Measurements from ENCODE around the gene PDE3B. TPM values are rescaled to one million over a fixed set of nuclear protein-coding genes. Genes with fewer than 3 reads are reported as not detected.
"Not testable (repeated sequence)": the region's sequence is repeated elsewhere in the genome, so short reads cannot be mapped to it uniquely, and the experiment has no call there.

Gene PDE3B
- total RNA-seq, 1 donor from 2014 or later = 62.8 TPM

DNA sequence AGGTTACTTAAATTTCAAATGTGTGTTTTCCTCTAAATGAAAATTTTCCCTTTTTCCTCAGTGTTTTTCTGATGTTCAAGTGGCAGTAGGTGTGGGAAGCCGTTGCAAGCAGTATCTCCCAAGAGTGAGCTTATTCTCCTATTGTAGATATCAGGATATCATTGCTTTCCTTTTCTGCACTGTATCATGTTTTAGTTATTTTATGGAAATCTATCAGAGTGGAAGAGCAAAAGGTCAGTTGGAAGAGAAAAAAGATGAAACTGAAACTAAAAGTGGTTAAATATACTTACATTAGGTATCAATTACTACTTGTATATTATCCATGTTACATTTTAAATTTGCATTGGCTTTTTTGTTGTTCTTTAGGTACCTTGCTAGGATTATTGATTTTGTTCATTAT lies 57.0 kb downstream of the PDE3B start:
- Mint-ChIP-seq H3K27me3 (ENCODE audit: insufficient read depth) (no peaks in the 10 kb centered on the region), H3K4me3 (no peak overlapping the region), H3K4me1 (ENCODE audit: low read depth) (peaks cover 38% of the 10 kb centered on the region), H3K36me3 (ENCODE audit: low read depth) (peaks cover 54% of the 10 kb centered on the region), H3K27ac (no peak overlapping the region), H3K9me3 (peaks cover 48% of the 10 kb centered on the region)
- intact Hi-C loops (cut with micrococcal nuclease) = no loop called here
- no peak for DNase-seq (ENCODE audit: low spot score)

- H3K36me3 Mint-ChIP-seq (ENCODE audit: low read depth) = peaks cover 47% of the 10 kb centered on the region
- no peak for DNase-seq (ENCODE audit: low spot score)
- intact Hi-C loops (cut with micrococcal nuclease) = no loop called here
- no peaks in the 10 kb centered on the region for H3K27me3 Mint-ChIP-seq (ENCODE audit: insufficient read depth)
- no peak overlapping the region for H3K4me3 Mint-ChIP-seq
- H3K27ac Mint-ChIP-seq = no peak overlapping the region
- peaks cover 25% of the 10 kb centered on the region for H3K4me1 Mint-ChIP-seq (ENCODE audit: low read depth)
- H3K9me3 Mint-ChIP-seq = peaks cover 50% of the 10 kb centered on the region
Observed at GRCh38 chr11:14702760-14703159, 59.2 kb downstream of the PDE3B start.

GRCh38 chr11:14703731-14704130 lies 60.1 kb downstream of the PDE3B start:
- Mint-ChIP-seq H3K4me3 (no peak overlapping the region), H3K9me3 (peaks cover 58% of the 10 kb centered on the region), H3K27me3 (ENCODE audit: insufficient read depth) (no peaks in the 10 kb centered on the region), H3K36me3 (ENCODE audit: low read depth) (peaks cover 54% of the 10 kb centered on the region), H3K4me1 (ENCODE audit: low read depth) (peaks cover 28% of the 10 kb centered on the region), H3K27ac (peak overlapping the region; percentile 3)
- no peak for DNase-seq (ENCODE audit: low spot score)
- intact Hi-C loops (cut with micrococcal nuclease) = no loop called here

- Mint-ChIP-seq H3K4me3 (no peak overlapping the region), H3K27me3 (ENCODE audit: insufficient read depth) (no peaks in the 10 kb centered on the region), H3K4me1 (ENCODE audit: low read depth) (peaks cover 35% of the 10 kb centered on the region), H3K36me3 (ENCODE audit: low read depth) (peaks cover 59% of the 10 kb centered on the region), H3K27ac (no peak overlapping the region), H3K9me3 (peaks cover 66% of the 10 kb centered on the region)
- intact Hi-C loops (cut with micrococcal nuclease) = no loop called here
- DNase-seq (ENCODE audit: low spot score) = no peak
Observed at GRCh38 chr11:14705067-14705466, 61.5 kb downstream of the PDE3B start.

GRCh38 chr11:14713496-14714244 lies 70.1 kb downstream of the PDE3B start:
- intact Hi-C loops (cut with micrococcal nuclease) = no loop called here

GRCh38 chr11:14715669-14716068 lies 72.1 kb downstream of the PDE3B start:
- intact Hi-C loops (cut with micrococcal nuclease); H3K27me3 Mint-ChIP-seq (ENCODE audit: insufficient read depth); DNase-seq (ENCODE audit: low spot score); H3K9me3 Mint-ChIP-seq; H3K4me3 Mint-ChIP-seq; H3K27ac Mint-ChIP-seq: not testable (repeated sequence)
- H3K36me3 Mint-ChIP-seq (ENCODE audit: low read depth) = peaks cover 11% of the 10 kb centered on the region
- peaks cover 19% of the 10 kb centered on the region for H3K4me1 Mint-ChIP-seq (ENCODE audit: low read depth)

More at GRCh38 chr11:14713496-14714244, 70.1 kb downstream of the PDE3B start:
- H3K4me1 Mint-ChIP-seq (ENCODE audit: low read depth) = peaks cover 31% of the 10 kb centered on the region
- peaks cover 22% of the 10 kb centered on the region for H3K36me3 Mint-ChIP-seq (ENCODE audit: low read depth)
- H3K27me3 Mint-ChIP-seq (ENCODE audit: insufficient read depth) = no peaks in the 10 kb centered on the region
- H3K4me3 Mint-ChIP-seq = peak overlapping the region; percentile 31
- peak overlapping the region; percentile 69 for H3K27ac Mint-ChIP-seq
- H3K9me3 Mint-ChIP-seq = peaks cover 20% of the 10 kb centered on the region
- peak; percentile 6 for DNase-seq (ENCODE audit: low spot score)

DNA sequence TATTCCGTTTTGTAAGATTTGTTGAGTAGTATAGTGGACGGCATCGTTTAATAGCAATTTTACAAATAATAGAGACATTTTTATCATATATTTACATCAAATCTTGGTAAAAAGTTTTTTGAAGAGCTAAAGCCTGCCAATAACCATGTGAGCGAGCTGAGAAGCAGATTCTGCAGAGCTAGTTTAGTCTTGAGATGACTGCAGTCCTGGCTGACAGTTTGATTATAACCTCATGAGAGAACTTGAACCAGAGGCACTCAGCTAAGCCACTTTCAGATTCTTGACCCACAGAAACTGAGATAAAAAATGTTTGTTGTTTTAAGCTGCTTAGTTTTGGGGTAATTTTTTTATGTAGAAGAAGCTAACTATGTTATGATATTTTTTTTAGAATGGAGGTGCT lies 78.9 kb downstream of the PDE3B start:
- DNase-seq (ENCODE audit: low spot score) = no peak
- no peak overlapping the region for H3K27ac Mint-ChIP-seq
- H3K4me1 Mint-ChIP-seq (ENCODE audit: low read depth) = peaks cover 42% of the 10 kb centered on the region
- no peaks in the 10 kb centered on the region for H3K9me3 Mint-ChIP-seq
- no peaks in the 10 kb centered on the region for H3K27me3 Mint-ChIP-seq (ENCODE audit: insufficient read depth)
- H3K36me3 Mint-ChIP-seq (ENCODE audit: low read depth) = peaks cover 15% of the 10 kb centered on the region
- intact Hi-C loops (cut with micrococcal nuclease) = no loop called here
- H3K4me3 Mint-ChIP-seq = no peak overlapping the region

- Mint-ChIP-seq H3K36me3 (ENCODE audit: low read depth) (peaks cover 21% of the 10 kb centered on the region), H3K4me1 (ENCODE audit: low read depth) (peaks cover 58% of the 10 kb centered on the region), H3K9me3 (no peaks in the 10 kb centered on the region), H3K27ac (no peak overlapping the region), H3K27me3 (ENCODE audit: insufficient read depth) (no peaks in the 10 kb centered on the region), H3K4me3 (no peak overlapping the region)
- no peak for DNase-seq (ENCODE audit: low spot score)
- intact Hi-C loops (cut with micrococcal nuclease) = no loop called here
Observed at GRCh38 chr11:14725150-14725549, 81.5 kb downstream of the PDE3B start.

DNA sequence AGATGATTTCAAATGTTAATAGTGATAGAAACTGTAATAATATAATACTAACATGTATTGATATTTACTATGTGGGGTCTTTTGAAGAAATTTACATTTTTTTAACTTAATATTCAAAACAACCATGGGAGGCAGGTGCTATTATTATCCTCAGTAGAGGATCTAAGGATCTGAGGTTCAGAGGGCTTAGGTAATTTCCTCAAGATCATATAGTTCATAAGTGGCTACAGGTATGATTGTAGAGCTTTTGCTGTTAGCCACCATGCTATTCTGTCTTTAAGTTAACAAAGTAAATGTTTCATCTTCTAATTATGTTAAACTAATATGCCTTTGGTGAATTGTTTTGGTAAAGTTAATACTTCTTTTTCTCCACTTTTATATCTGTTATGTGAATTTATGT lies 83.6 kb downstream of the PDE3B start:
- no peak overlapping the region for H3K27ac Mint-ChIP-seq
- H3K27me3 Mint-ChIP-seq (ENCODE audit: insufficient read depth) = no peaks in the 10 kb centered on the region
- H3K36me3 Mint-ChIP-seq (ENCODE audit: low read depth) = peaks cover 26% of the 10 kb centered on the region
- intact Hi-C loops (cut with micrococcal nuclease) = no loop called here
- DNase-seq (ENCODE audit: low spot score) = no peak
- peaks cover 59% of the 10 kb centered on the region for H3K4me1 Mint-ChIP-seq (ENCODE audit: low read depth)
- H3K4me3 Mint-ChIP-seq = no peak overlapping the region
- H3K9me3 Mint-ChIP-seq = no peaks in the 10 kb centered on the region

GRCh38 chr11:14727746-14728145 lies 84.1 kb downstream of the PDE3B start:
- H3K27me3 Mint-ChIP-seq (ENCODE audit: insufficient read depth) = no peaks in the 10 kb centered on the region
- intact Hi-C loops (cut with micrococcal nuclease) = no loop called here
- no peak for DNase-seq (ENCODE audit: low spot score)
- H3K36me3 Mint-ChIP-seq (ENCODE audit: low read depth) = peaks cover 26% of the 10 kb centered on the region
- no peaks in the 10 kb centered on the region for H3K9me3 Mint-ChIP-seq
- H3K4me3 Mint-ChIP-seq = no peak overlapping the region
- no peak overlapping the region for H3K27ac Mint-ChIP-seq
- H3K4me1 Mint-ChIP-seq (ENCODE audit: low read depth) = peaks cover 59% of the 10 kb centered on the region

- Mint-ChIP-seq H3K36me3 (ENCODE audit: low read depth) (peaks cover 52% of the 10 kb centered on the region), H3K9me3 (peaks cover 34% of the 10 kb centered on the region), H3K4me1 (ENCODE audit: low read depth) (peaks cover 53% of the 10 kb centered on the region), H3K27ac (peak overlapping the region; percentile 3)
- H3K27me3 Mint-ChIP-seq (ENCODE audit: insufficient read depth); H3K4me3 Mint-ChIP-seq; DNase-seq (ENCODE audit: low spot score): not testable (repeated sequence)
- intact Hi-C loops (cut with micrococcal nuclease) = loop anchor here (5.0 kb wide), 1 partner anchor 43 kb away; no protein-coding TSS in a partner anchor
Observed at GRCh38 chr11:14740539-14740938, 96.9 kb downstream of the PDE3B start.

DNA sequence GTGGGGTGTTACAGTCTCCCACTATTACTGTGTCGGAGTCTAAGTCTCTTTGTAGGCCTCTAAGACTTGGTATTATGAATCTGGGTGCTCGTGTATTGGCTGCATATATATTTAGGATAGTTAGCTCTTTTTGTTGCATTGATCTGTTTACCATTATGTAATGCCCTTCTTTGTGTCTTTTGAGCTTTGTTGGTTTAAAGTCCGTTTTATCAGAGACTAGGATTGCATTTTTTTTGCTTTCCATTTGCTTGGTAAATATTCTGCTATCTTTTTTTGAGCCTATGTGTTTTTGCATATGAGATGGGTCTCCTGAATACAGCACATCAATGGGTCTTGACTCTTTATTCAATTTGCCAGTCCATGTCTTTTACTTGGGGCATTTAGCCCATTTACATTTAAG lies 97.6 kb downstream of the PDE3B start:
- Mint-ChIP-seq H3K27ac (no peak overlapping the region), H3K27me3 (ENCODE audit: insufficient read depth) (no peaks in the 10 kb centered on the region), H3K4me1 (ENCODE audit: low read depth) (peaks cover 57% of the 10 kb centered on the region), H3K9me3 (peaks cover 34% of the 10 kb centered on the region), H3K36me3 (ENCODE audit: low read depth) (peaks cover 47% of the 10 kb centered on the region), H3K4me3 (no peak overlapping the region)
- no peak for DNase-seq (ENCODE audit: low spot score)
- intact Hi-C loops (cut with micrococcal nuclease) = loop anchor here (5.0 kb wide), 1 partner anchor 44 kb away; no protein-coding TSS in a partner anchor

DNA sequence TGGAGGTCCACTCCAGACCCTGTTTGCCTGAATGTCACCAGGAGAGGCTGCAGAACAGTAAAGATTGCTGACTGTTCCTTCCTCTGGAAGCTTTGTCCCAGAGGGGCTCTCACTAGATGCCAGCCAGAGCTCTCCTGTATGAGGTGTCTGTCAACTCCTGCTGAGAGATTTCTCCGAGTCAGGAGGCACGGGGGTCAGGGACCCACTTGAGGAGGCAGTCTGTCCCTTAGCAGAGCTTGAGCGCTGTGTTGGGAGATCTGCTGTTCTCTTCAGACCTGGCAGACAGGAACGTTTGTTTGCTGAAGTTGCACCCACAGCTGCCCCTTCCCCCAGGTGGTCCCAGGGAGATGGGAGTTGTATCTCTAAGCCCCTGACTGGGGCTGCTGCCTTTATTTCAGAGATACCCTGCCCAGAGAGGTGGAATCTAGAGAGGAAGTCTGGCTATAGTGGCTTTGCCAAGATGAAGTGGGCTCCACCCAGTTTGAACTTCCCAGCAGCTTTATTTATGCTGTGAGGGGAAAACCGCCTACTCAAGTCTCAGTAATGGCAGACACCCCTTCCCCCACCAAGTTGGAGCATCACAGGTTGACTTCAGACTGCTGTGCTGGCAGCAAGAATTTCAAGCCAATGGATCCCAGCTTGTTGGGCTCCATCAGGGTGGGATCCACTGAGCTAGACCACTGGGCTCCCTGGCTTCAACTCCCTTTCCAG lies 99.4 kb downstream of the PDE3B start:
- no peak overlapping the region for H3K27ac Mint-ChIP-seq
- H3K27me3 Mint-ChIP-seq (ENCODE audit: insufficient read depth) = no peaks in the 10 kb centered on the region
- H3K4me3 Mint-ChIP-seq = peak overlapping the region; percentile 17
- DNase-seq (ENCODE audit: low spot score) = no peak
- intact Hi-C loops (cut with micrococcal nuclease) = loop anchor here (5.0 kb wide), 1 partner anchor 46 kb away; no protein-coding TSS in a partner anchor
- peaks cover 34% of the 10 kb centered on the region for H3K9me3 Mint-ChIP-seq
- H3K4me1 Mint-ChIP-seq (ENCODE audit: low read depth) = peaks cover 70% of the 10 kb centered on the region
- H3K36me3 Mint-ChIP-seq (ENCODE audit: low read depth) = peaks cover 54% of the 10 kb centered on the region
